Keratinocyte (primary cell): ENCODE measurements around the gene FUT8. TPM values are rescaled to one million over a fixed set of nuclear protein-coding genes. Genes with fewer than 3 reads are reported as not detected.

ENCODE experiments used
- DNase-seq: peaks from one replicate; pipeline ENCODE4 v3.0.0-alpha.2; 2011; ENCODE audit warnings: low read depth, missing footprints, low spot score
- FAIRE-seq: peaks from 2 replicates; lab custom pipeline; 2011; peaks lifted over from hg19 to GRCh38; lab: Jason Lieb, UNC
- H2AFZ ChIP-seq: 2 replicates; pipeline ENCODE4 v1.6.0; 2012; ENCODE audit warnings: low read length, control low read depth, inconsistent platforms; ENCODE audit not compliant: control insufficient read depth
- H3K27ac ChIP-seq: 2 replicates; pipeline ENCODE4 v1.5.1; 2011; ENCODE audit warnings: low read length; ENCODE audit not compliant: control insufficient read depth, insufficient read depth
- H3K27me3 ChIP-seq: 3 replicates; pipeline ENCODE4 v1.6.0; 2011; ENCODE audit warnings: low read length; ENCODE audit not compliant: control insufficient read depth, insufficient read depth; ENCODE audit errors: extremely low read depth
- H3K36me3 ChIP-seq, 2 experiments: 2 replicates in 1 of 2; 3 replicates in 1 of 2; pipeline ENCODE4 v1.5.1; 2011; ENCODE audit warnings: low read length in 2 of 2, mild to moderate bottlenecking in 1 of 2; ENCODE audit not compliant: control insufficient read depth in 2 of 2, insufficient read depth in 2 of 2; ENCODE audit errors: extremely low read depth in 1 of 2
- H3K4me1 ChIP-seq: 3 replicates; pipeline ENCODE4 v1.5.1; 2011; ENCODE audit warnings: low read length; ENCODE audit not compliant: control insufficient read depth, insufficient read depth; ENCODE audit errors: extremely low read depth
- H3K4me2 ChIP-seq: 3 replicates; pipeline ENCODE4 v1.6.0; 2011; ENCODE audit warnings: low read depth, low read length; ENCODE audit not compliant: control insufficient read depth, insufficient read depth; ENCODE audit errors: extremely low read depth
- H3K4me3 ChIP-seq, 3 experiments: fragments of 200-600 bp in 1 of 3; sonication (generic) in 1 of 3; 2 replicates in 2 of 3; 3 replicates in 1 of 3; pipeline ENCODE4 v1.5.1; 2011 to 2016; ENCODE audit warnings: low read length in 3 of 3, mild to moderate bottlenecking in 3 of 3, control low read depth in 2 of 3, inconsistent platforms in 1 of 3, low read depth in 1 of 3, mixed read lengths in 1 of 3, mixed run types in 1 of 3, moderate library complexity in 1 of 3; ENCODE audit not compliant: control insufficient read depth in 2 of 3, insufficient read depth in 2 of 3; ENCODE audit errors: extremely low read depth in 1 of 3
- H3K79me2 ChIP-seq: 2 replicates; pipeline ENCODE4 v1.6.0; 2012; ENCODE audit warnings: low read length; ENCODE audit not compliant: control insufficient read depth, insufficient read depth
- H3K9ac ChIP-seq: 3 replicates; pipeline ENCODE4 v1.6.0; 2011; ENCODE audit warnings: low read length; ENCODE audit not compliant: control insufficient read depth, insufficient read depth; ENCODE audit errors: extremely low read depth
- H3K9me1 ChIP-seq: 3 replicates; pipeline ENCODE4 v1.6.0; 2011; ENCODE audit warnings: low read length; ENCODE audit not compliant: control insufficient read depth, insufficient read depth; ENCODE audit errors: extremely low read depth
- H3K9me3 ChIP-seq: 2 replicates; pipeline ENCODE4 v1.5.1; 2012; ENCODE audit warnings: low read depth, low read length; ENCODE audit not compliant: control insufficient read depth
- H4K20me1 ChIP-seq: 3 replicates; pipeline ENCODE4 v1.6.0; 2011; ENCODE audit warnings: low read length; ENCODE audit not compliant: control insufficient read depth, insufficient read depth; ENCODE audit errors: extremely low read depth
- CTCF ChIP-seq, 3 experiments: IDR thresholded peaks in 1 of 3; conservative IDR thresholded peaks in 1 of 3; optimal IDR thresholded peaks in 1 of 3; 2 replicates in 2 of 3; 3 replicates in 1 of 3; pipeline versions ENCODE3 to v1.5.1; 2011; ENCODE audit warnings: low read length in 3 of 3, mild to moderate bottlenecking in 3 of 3, moderate library complexity in 2 of 3, control low read depth in 1 of 3, inconsistent platforms in 1 of 3; ENCODE audit not compliant: insufficient read depth in 2 of 3; ENCODE audit errors: extremely low read depth in 1 of 3
- EZH2 ChIP-seq: IDR thresholded peaks from one replicate; pipeline ENCODE4 v1.6.1; 2012; ENCODE audit warnings: inconsistent platforms, mild to moderate bottlenecking, low read length, moderate library complexity
- dilution Hi-C: fragments of 300-500 bp; cut with MboI; formaldehyde crosslinking; loops from one replicate; pipeline ENCODE4 v1.7.0; 2020; ENCODE audit warnings: low sequenced_read_pairs; ENCODE audit not compliant: extremely low pct_ligation_motif_present
- polyA plus RNA-seq, 5 experiments: library from polyadenylated mRNA; depleted of rRNA in 3 of 5; stranded (reverse) in 3 of 5; stranded (forward) in 1 of 5; unstranded in 1 of 5; fragments of >200 nt; gene quantifications; 1 replicate in 1 of 5; 2 replicates in 3 of 5; 3 replicates in 1 of 5; pipeline versions ENCODE4 v1.2.1 to v1.2.3, GENCODE V29; 2011 to 2012; ENCODE audit warnings: missing spikeins in 2 of 5, low read depth in 1 of 5, low replicate concordance in 1 of 5

Gene FUT8
- polyA plus RNA-seq, 1 donor (not counting 4 experiments of a cell fraction or from before 2014, with no cell fraction given): 12.5 TPM

- Histone ChIP-seq H3K9me1 (no peaks in the 10 kb centered on the region), H3K27ac (no peak overlapping the region), H3K9me3 (no peaks in the 10 kb centered on the region), H2AFZ (no peak overlapping the region), H3K79me2 (no peaks in the 10 kb centered on the region), H3K4me3 (no peak overlapping the region), H4K20me1 (no peaks in the 10 kb centered on the region), H3K27me3 (no peaks in the 10 kb centered on the region), H3K4me2 (no peak overlapping the region), H3K4me1 (peaks cover 5% of the 10 kb centered on the region), H3K9ac (no peak overlapping the region), H3K36me3 (no peaks in the 10 kb centered on the region)
- dilution Hi-C loops: no loop called here
- DNase-seq (no peak), FAIRE-seq (no peak)
- TF ChIP-seq CTCF (optimal IDR thresholded peaks at IDR 0.05 in 1 of 3, IDR thresholded peaks at IDR 0.05 in 1 of 3, conservative IDR thresholded peaks at IDR 0.05 in 1 of 3; ENCODE audit: extremely low read depth in 1 of 3, insufficient read depth in 2 of 3, low read length in 3 of 3): no peak
- no peak for TF ChIP-seq EZH2
Measured at GRCh38 chr14:65408113-65408512, 4.4 kb upstream of the FUT8 start.

- Histone ChIP-seq H3K79me2 (peaks cover 7% of the 10 kb centered on the region), H3K9me1 (no peaks in the 10 kb centered on the region), H4K20me1 (no peaks in the 10 kb centered on the region), H3K9me3 (no peaks in the 10 kb centered on the region), H3K4me2 (no peak overlapping the region), H3K36me3 (no peaks in the 10 kb centered on the region), H3K27me3 (no peaks in the 10 kb centered on the region), H2AFZ (no peak overlapping the region), H3K27ac (no peak overlapping the region), H3K4me3 (no peak overlapping the region), H3K4me1 (peaks cover 14% of the 10 kb centered on the region), H3K9ac (no peak overlapping the region)
- no peak for TF ChIP-seq CTCF (optimal IDR thresholded peaks at IDR 0.05 in 1 of 3, IDR thresholded peaks at IDR 0.05 in 1 of 3, conservative IDR thresholded peaks at IDR 0.05 in 1 of 3; ENCODE audit: extremely low read depth in 1 of 3, insufficient read depth in 2 of 3, low read length in 3 of 3)
- no peak for TF ChIP-seq EZH2
- dilution Hi-C loops: no loop called here
- FAIRE-seq (no peak), DNase-seq (no peak)
Measured at GRCh38 chr14:65410640-65411039, 1.9 kb upstream of the FUT8 start.
